Astrocyte of the spinal cord (primary cell): ENCODE measurements around the gene ZCCHC3.

Source experiments
- DNase-seq: peaks from one replicate; pipeline ENCODE4 v3.0.0; 2011; ENCODE audit warnings: low read depth, low spot score
- H3K4me3 ChIP-seq: 2 replicates; pipeline ENCODE4 v1.5.1; 2011; ENCODE audit warnings: low read depth, mild to moderate bottlenecking, low read length, moderate library complexity
- in situ Hi-C: cut with HindIII; loops from 2 replicates; pipeline ENCODE4 v1.10.0; 2017; ENCODE audit warnings: low sequenced_read_pairs
- TF ChIP-seq, protein P1 (sequence below): IDR thresholded peaks from 2 replicates; pipeline ENCODE4 v1.5.1; 2012; ENCODE audit warnings: low read depth, mild to moderate bottlenecking, low read length, inconsistent platforms

ZCCHC3 gene

GRCh38 chr20:348972-349841, 51.8 kb downstream of the ZCCHC3 start:
- in situ Hi-C loops = no loop called here
- no peak overlapping the region for H3K4me3 ChIP-seq
- TF ChIP-seq, protein P1, sequence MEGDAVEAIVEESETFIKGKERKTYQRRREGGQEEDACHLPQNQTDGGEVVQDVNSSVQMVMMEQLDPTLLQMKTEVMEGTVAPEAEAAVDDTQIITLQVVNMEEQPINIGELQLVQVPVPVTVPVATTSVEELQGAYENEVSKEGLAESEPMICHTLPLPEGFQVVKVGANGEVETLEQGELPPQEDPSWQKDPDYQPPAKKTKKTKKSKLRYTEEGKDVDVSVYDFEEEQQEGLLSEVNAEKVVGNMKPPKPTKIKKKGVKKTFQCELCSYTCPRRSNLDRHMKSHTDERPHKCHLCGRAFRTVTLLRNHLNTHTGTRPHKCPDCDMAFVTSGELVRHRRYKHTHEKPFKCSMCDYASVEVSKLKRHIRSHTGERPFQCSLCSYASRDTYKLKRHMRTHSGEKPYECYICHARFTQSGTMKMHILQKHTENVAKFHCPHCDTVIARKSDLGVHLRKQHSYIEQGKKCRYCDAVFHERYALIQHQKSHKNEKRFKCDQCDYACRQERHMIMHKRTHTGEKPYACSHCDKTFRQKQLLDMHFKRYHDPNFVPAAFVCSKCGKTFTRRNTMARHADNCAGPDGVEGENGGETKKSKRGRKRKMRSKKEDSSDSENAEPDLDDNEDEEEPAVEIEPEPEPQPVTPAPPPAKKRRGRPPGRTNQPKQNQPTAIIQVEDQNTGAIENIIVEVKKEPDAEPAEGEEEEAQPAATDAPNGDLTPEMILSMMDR = no peak
- DNase-seq = no peak
